SK-N-SH (cell line): ENCODE data around the gene KCNIP4. TPM values are rescaled to one million over a fixed set of nuclear protein-coding genes. Genes with fewer than 3 reads are reported as not detected.

Experiments
- CTCF ChIA-PET: fragments of 300-600, 350-600 bp; formaldehyde crosslinking; extraction: SDS; loops from one replicate; lab custom pipeline; 2021; lab: Yijun Ruan, JAX
- POLR2A ChIA-PET: fragments of 350-600 bp; sonication (Branson Sonifier 250); formaldehyde crosslinking; extraction: SDS; loops from one replicate; lab custom pipeline; 2020; ENCODE audit warnings: antibody characterized with exemption, inconsistent platforms; lab: Yijun Ruan, JAX
- DNase-seq: peaks from one replicate; pipeline ENCODE4 v3.0.0; 2012
- H2AFZ ChIP-seq: fragments of 200-600 bp; sonication (generic); 2 replicates; pipeline ENCODE4 v1.8.1; 2016; ENCODE audit warnings: antibody characterized with exemption, mild to moderate bottlenecking, low read depth
- H3F3A ChIP-seq: fragments of 200-600 bp; sonication (generic); replicated peaks from 2 replicates; pipeline ENCODE3; 2016; ENCODE audit warnings: antibody characterized with exemption, mild to moderate bottlenecking; ENCODE audit not compliant: insufficient read depth
- H3K27ac ChIP-seq, 2 experiments: fragments of 200-500 bp in 1 of 2; fragments of 200-600 bp in 1 of 2; sonication (Bioruptor generic) in 1 of 2; sonication (generic), shearing (Covaris generic) in 1 of 2; 2 replicates each; pipeline versions ENCODE4 v1.5.1 to v1.6.1; 2014 to 2016; ENCODE audit warnings: low read depth in 2 of 2, inconsistent platforms in 1 of 2, low read length in 1 of 2, mild to moderate bottlenecking in 1 of 2, mixed read lengths in 1 of 2
- H3K27me3 ChIP-seq: fragments of 200-600 bp; sonication (generic), shearing (Covaris generic); 2 replicates; pipeline ENCODE4 v1.6.1; 2016; ENCODE audit warnings: mixed run types; ENCODE audit not compliant: insufficient read depth
- H3K36me3 ChIP-seq, 2 experiments: fragments of 200-500 bp in 1 of 2; fragments of 200-600 bp in 1 of 2; sonication (Bioruptor generic) in 1 of 2; sonication (generic) in 1 of 2; replicated peaks in 1 of 2; 2 replicates each; pipeline versions ENCODE3 to v1.5.1; 2014 to 2016; ENCODE audit warnings: low read length in 1 of 2, mild to moderate bottlenecking in 1 of 2; ENCODE audit not compliant: insufficient read depth in 2 of 2, control insufficient read depth in 1 of 2
- H3K4me1 ChIP-seq, 2 experiments: fragments of 200-500 bp in 1 of 2; fragments of 200-600 bp in 1 of 2; sonication (Bioruptor generic) in 1 of 2; sonication (generic), shearing (Covaris generic) in 1 of 2; 2 replicates each; pipeline versions ENCODE4 v1.5.1 to v1.6.1; 2014 to 2016; ENCODE audit warnings: low read depth in 1 of 2, low read length in 1 of 2, mixed run types in 1 of 2; ENCODE audit not compliant: insufficient read depth in 2 of 2, control insufficient read depth in 1 of 2
- H3K4me2 ChIP-seq: fragments of 200-600 bp; sonication (generic), shearing (Covaris generic); 2 replicates; pipeline ENCODE4 v1.6.1; 2017; ENCODE audit warnings: mixed run types
- H3K4me3 ChIP-seq, 2 experiments: fragments of 200-500 bp in 1 of 2; fragments of 200-600 bp in 1 of 2; sonication (Bioruptor generic) in 1 of 2; sonication (generic), shearing (Covaris generic) in 1 of 2; 2 replicates each; pipeline versions ENCODE4 v1.5.1 to v1.8.1; 2014 to 2016; ENCODE audit warnings: low read depth in 2 of 2, inconsistent platforms in 1 of 2, low read length in 1 of 2, mild to moderate bottlenecking in 1 of 2, mixed read lengths in 1 of 2, moderate library complexity in 1 of 2
- H3K79me2 ChIP-seq: fragments of 200-600 bp; sonication (generic); 2 replicates; pipeline ENCODE4 v1.8.1; 2017; ENCODE audit warnings: mild to moderate bottlenecking; ENCODE audit not compliant: insufficient read depth
- H3K9ac ChIP-seq: fragments of 200-600 bp; sonication (generic); 2 replicates; pipeline ENCODE4 v1.6.1; 2017; ENCODE audit warnings: mixed run types
- H3K9me2 ChIP-seq: fragments of 200-600 bp; sonication (generic); 2 replicates; pipeline ENCODE4 v1.6.1; 2017; ENCODE audit warnings: mixed run types
- H3K9me3 ChIP-seq: fragments of 200-600 bp; sonication (generic); 2 replicates; pipeline ENCODE4 v1.6.1; 2017; ENCODE audit warnings: mixed run types, mild to moderate bottlenecking, moderate library complexity
- H4K20me1 ChIP-seq: fragments of 200-600 bp; sonication (generic); 2 replicates; pipeline ENCODE4 v1.6.1; 2017; ENCODE audit warnings: mild to moderate bottlenecking, mixed run types; ENCODE audit not compliant: insufficient read depth
- CHD2 ChIP-seq: fragments of 150-350 bp; IDR thresholded peaks from 2 replicates; pipeline ENCODE4 v1.6.1; 2018; ENCODE audit warnings: low read length; ENCODE audit not compliant: partially characterized antibody
- EP300 ChIP-seq, 2 experiments: IDR thresholded peaks; 2 replicates each; pipeline versions ENCODE4 v1.4.0 to v1.6.1; 2012; ENCODE audit warnings: borderline replicate concordance in 1 of 2, low read depth in 1 of 2, low read length in 1 of 2
- FOXM1 ChIP-seq: IDR thresholded peaks from 2 replicates; pipeline ENCODE4 v1.4.0; 2012; ENCODE audit warnings: low read depth, mild to moderate bottlenecking
- GABPA ChIP-seq: IDR thresholded peaks from 2 replicates; pipeline ENCODE4 v1.4.0; 2012; ENCODE audit warnings: low read depth, mild to moderate bottlenecking
- GATA2 ChIP-seq: sonication (generic); formaldehyde crosslinking; IDR thresholded peaks from 2 replicates; pipeline ENCODE4 v1.5.0; 2020; ENCODE audit warnings: mild to moderate bottlenecking, missing genetic modification reagents
- NRF1 ChIP-seq: IDR thresholded peaks from 2 replicates; pipeline ENCODE4 v1.6.1; 2012; ENCODE audit warnings: low read depth, mild to moderate bottlenecking, low read length
- RCOR1 ChIP-seq: fragments of 150-350 bp; IDR thresholded peaks from 2 replicates; pipeline ENCODE4 v1.6.1; 2017; ENCODE audit warnings: antibody characterized with exemption, low read length
- RXRA ChIP-seq: IDR thresholded peaks from 2 replicates; pipeline ENCODE4 v1.4.0; 2012; ENCODE audit warnings: low read depth, mild to moderate bottlenecking, borderline replicate concordance
- SMC3 ChIP-seq: IDR thresholded peaks from 2 replicates; pipeline ENCODE4 v1.6.1; 2012; ENCODE audit warnings: low read depth, low read length, improper control_type of control experiment
- TAF1 ChIP-seq: IDR thresholded peaks from 2 replicates; pipeline ENCODE4 v1.6.1; 2012; ENCODE audit warnings: low read depth, mild to moderate bottlenecking, low read length, moderate library complexity, borderline replicate concordance
- TCF12 ChIP-seq: IDR thresholded peaks from 2 replicates; pipeline ENCODE4 v1.4.0; 2012
- TEAD4 ChIP-seq: IDR thresholded peaks from 2 replicates; pipeline ENCODE4 v1.4.0; 2012; ENCODE audit warnings: mild to moderate bottlenecking, borderline replicate concordance; ENCODE audit not compliant: insufficient read depth
- YY1 ChIP-seq: IDR thresholded peaks from 2 replicates; pipeline ENCODE4 v1.4.0; 2012; ENCODE audit warnings: low read depth, mild to moderate bottlenecking
- WGBS: methylation state at CpG from one replicate; pipeline ENCODE4 v1.1.6; 2017; ENCODE audit warnings: low lambda C conversion rate; 5-methylcytosine and 5-hydroxymethylcytosine counted together
- polyA plus RNA-seq, 3 experiments: library from polyadenylated mRNA; depleted of rRNA; stranded (reverse); fragments of >200 nt; gene quantifications; 2 replicates each; pipeline ENCODE4 v1.2.3, GENCODE V29; 2012
- TF ChIP-seq, protein P1 (sequence below): fragments of 200-600 bp; sonication (generic); IDR thresholded peaks from 2 replicates; pipeline ENCODE4 v1.6.1; 2017; ENCODE audit warnings: antibody characterized with exemption, mild to moderate bottlenecking, moderate library complexity
- TF ChIP-seq, protein P2 (sequence below): fragments of 150-350 bp; IDR thresholded peaks from 2 replicates; pipeline ENCODE4 v1.6.1; 2016; ENCODE audit warnings: mild to moderate bottlenecking, low read depth, low read length
- TF ChIP-seq, protein P3 (sequence below): IDR thresholded peaks from 2 replicates; pipeline ENCODE4 v1.6.1; 2012; ENCODE audit warnings: mild to moderate bottlenecking, low read depth, low read length, moderate library complexity
- TF ChIP-seq, protein P4 (sequence below): IDR thresholded peaks from 2 replicates; pipeline ENCODE4 v1.4.0; 2012; ENCODE audit warnings: low read depth, borderline replicate concordance
- TF ChIP-seq, protein P5 (sequence below): fragments of 150-350 bp; IDR thresholded peaks from 2 replicates; pipeline ENCODE4 v1.6.1; 2017; ENCODE audit warnings: antibody characterized with exemption, low read length, low read depth, borderline replicate concordance

Gene KCNIP4
- polyA plus RNA-seq, 1 of the 3 experiments (the other 2 are of a cell fraction) = 0.18 TPM

DNA sequence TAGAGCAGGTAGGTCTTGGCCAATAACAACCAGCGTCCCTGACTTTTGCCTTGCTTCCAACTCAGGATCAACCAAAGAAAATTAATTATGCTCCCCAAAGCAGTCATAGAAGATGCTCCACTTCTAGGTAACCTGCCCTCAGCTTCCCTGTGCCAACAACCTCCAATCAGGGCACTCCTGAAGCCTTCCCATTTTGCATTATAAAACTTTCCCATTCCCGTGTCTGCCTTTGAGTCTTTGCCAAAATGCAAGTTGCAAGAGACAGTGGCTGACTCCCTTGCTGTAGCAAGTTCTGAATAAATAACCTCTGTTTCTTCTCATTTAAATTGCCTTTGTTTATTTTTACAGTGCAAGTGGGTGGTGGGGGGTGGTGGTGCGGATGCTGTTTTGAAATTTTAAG, 830.3 kb downstream of the KCNIP4 start:
- H3K27me3 ChIP-seq = no peaks in the 10 kb centered on the region
- no peaks in the 10 kb centered on the region for H3K79me2 ChIP-seq
- H3K4me2 ChIP-seq = no peak overlapping the region
- H3K27ac ChIP-seq = no peak overlapping the region
- no peak overlapping the region for H2AFZ ChIP-seq
- H3K36me3 ChIP-seq = no peaks in the 10 kb centered on the region
- peaks cover 7% of the 10 kb centered on the region for H3F3A ChIP-seq
- peaks cover 6 to 8% of the 10 kb centered on the region in 2 experiments; a peak in 1 of 4 replicates for H3K4me1 ChIP-seq
- H3K9ac ChIP-seq = no peak overlapping the region
- DNase-seq = no peak
- TF ChIP-seq RCOR1 (no peak), CHD2 (no peak), YY1 (no peak), NRF1 (no peak), RXRA (no peak), GATA2 (CRISPR knock-in tag) (no peak), FOXM1 (no peak), EP300 (IDR thresholded peaks at IDR 0.05; ENCODE audit: borderline replicate concordance in 1 of 2, low read depth in 1 of 2, low read length in 1 of 2) (no peak), TAF1 (no peak), GABPA (no peak), TCF12 (no peak), SMC3 (no peak), TEAD4 (no peak)
- TF ChIP-seq, protein P1, sequence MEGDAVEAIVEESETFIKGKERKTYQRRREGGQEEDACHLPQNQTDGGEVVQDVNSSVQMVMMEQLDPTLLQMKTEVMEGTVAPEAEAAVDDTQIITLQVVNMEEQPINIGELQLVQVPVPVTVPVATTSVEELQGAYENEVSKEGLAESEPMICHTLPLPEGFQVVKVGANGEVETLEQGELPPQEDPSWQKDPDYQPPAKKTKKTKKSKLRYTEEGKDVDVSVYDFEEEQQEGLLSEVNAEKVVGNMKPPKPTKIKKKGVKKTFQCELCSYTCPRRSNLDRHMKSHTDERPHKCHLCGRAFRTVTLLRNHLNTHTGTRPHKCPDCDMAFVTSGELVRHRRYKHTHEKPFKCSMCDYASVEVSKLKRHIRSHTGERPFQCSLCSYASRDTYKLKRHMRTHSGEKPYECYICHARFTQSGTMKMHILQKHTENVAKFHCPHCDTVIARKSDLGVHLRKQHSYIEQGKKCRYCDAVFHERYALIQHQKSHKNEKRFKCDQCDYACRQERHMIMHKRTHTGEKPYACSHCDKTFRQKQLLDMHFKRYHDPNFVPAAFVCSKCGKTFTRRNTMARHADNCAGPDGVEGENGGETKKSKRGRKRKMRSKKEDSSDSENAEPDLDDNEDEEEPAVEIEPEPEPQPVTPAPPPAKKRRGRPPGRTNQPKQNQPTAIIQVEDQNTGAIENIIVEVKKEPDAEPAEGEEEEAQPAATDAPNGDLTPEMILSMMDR = no peak
- TF ChIP-seq, protein P2, sequence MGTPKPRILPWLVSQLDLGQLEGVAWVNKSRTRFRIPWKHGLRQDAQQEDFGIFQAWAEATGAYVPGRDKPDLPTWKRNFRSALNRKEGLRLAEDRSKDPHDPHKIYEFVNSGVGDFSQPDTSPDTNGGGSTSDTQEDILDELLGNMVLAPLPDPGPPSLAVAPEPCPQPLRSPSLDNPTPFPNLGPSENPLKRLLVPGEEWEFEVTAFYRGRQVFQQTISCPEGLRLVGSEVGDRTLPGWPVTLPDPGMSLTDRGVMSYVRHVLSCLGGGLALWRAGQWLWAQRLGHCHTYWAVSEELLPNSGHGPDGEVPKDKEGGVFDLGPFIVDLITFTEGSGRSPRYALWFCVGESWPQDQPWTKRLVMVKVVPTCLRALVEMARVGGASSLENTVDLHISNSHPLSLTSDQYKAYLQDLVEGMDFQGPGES = no peak
- TF ChIP-seq, protein P3, sequence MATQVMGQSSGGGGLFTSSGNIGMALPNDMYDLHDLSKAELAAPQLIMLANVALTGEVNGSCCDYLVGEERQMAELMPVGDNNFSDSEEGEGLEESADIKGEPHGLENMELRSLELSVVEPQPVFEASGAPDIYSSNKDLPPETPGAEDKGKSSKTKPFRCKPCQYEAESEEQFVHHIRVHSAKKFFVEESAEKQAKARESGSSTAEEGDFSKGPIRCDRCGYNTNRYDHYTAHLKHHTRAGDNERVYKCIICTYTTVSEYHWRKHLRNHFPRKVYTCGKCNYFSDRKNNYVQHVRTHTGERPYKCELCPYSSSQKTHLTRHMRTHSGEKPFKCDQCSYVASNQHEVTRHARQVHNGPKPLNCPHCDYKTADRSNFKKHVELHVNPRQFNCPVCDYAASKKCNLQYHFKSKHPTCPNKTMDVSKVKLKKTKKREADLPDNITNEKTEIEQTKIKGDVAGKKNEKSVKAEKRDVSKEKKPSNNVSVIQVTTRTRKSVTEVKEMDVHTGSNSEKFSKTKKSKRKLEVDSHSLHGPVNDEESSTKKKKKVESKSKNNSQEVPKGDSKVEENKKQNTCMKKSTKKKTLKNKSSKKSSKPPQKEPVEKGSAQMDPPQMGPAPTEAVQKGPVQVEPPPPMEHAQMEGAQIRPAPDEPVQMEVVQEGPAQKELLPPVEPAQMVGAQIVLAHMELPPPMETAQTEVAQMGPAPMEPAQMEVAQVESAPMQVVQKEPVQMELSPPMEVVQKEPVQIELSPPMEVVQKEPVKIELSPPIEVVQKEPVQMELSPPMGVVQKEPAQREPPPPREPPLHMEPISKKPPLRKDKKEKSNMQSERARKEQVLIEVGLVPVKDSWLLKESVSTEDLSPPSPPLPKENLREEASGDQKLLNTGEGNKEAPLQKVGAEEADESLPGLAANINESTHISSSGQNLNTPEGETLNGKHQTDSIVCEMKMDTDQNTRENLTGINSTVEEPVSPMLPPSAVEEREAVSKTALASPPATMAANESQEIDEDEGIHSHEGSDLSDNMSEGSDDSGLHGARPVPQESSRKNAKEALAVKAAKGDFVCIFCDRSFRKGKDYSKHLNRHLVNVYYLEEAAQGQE = no peak
- TF ChIP-seq, protein P4, sequence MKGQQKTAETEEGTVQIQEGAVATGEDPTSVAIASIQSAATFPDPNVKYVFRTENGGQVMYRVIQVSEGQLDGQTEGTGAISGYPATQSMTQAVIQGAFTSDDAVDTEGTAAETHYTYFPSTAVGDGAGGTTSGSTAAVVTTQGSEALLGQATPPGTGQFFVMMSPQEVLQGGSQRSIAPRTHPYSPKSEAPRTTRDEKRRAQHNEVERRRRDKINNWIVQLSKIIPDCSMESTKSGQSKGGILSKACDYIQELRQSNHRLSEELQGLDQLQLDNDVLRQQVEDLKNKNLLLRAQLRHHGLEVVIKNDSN = no peak
- TF ChIP-seq, protein P5, sequence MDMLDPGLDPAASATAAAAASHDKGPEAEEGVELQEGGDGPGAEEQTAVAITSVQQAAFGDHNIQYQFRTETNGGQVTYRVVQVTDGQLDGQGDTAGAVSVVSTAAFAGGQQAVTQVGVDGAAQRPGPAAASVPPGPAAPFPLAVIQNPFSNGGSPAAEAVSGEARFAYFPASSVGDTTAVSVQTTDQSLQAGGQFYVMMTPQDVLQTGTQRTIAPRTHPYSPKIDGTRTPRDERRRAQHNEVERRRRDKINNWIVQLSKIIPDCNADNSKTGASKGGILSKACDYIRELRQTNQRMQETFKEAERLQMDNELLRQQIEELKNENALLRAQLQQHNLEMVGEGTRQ = no peak
- TF ChIP-seq, all 33 proteins: peak for 0
- H3K9me2 ChIP-seq = no peaks in the 10 kb centered on the region
- ChIA-PET POLR2A (no interaction called here), CTCF (no interaction called here)
- no peak overlapping the region for H3K4me3 ChIP-seq
- H3K9me3 ChIP-seq = no peaks in the 10 kb centered on the region
- WGBS = 69% methylated on average over 3 of the region's 3 CpGs
- H4K20me1 ChIP-seq = no peaks in the 10 kb centered on the region
